ENCODE measurements around the gene DUSP23.

Gene DUSP23

DNA sequence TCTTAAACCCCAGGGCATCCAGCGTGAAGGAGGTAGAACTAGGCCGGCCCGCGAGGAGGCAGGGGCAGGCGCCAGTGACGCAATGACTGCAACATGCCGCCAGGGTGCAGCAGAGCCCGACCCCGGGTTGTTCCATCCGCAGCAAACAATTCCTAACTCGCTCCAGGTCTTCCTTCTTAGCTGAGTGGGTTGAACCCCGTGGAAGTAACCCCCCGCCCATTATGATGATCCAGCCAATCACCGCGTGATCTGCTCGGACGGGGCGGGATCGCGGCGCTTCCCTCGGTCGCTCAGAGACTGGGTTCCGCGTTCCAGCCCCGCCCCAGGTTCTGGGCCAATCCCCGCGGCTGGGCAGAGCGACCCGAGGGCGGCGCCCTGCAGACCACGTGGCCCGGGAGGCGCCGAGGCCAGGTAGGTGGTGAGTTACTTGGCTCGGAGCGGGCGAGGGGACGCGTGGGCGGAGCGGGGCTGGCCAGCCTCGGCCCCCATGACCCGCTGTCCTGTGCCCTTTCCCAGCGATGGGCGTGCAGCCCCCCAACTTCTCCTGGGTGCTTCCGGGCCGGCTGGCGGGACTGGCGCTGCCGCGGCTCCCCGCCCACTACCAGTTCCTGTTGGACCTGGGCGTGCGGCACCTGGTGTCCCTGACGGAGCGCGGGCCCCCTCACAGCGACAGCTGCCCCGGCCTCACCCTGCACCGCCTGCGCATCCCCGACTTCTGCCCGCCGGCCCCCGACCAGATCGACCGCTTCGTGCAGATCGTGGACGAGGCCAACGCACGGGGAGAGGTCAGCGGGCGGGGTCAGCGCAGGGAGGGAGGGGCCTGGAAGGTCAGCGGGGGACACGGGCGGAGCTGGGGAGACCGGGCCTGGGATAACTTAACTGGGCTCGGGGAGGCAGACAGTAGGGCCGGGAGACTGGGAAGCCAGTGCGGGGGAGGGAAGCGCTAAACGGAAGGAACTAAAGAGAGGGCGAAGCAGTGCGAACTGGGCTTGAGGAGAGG is at the start of gene DUSP23:
DUSP23 (plus strand) TSS at position 380 of the 1,000 bp plus-strand sequence; CDS start at position 519, 139 bp downstream.
- peak; percentile 94 for DNase-seq

GRCh38 chr1:159737238-159737916 is 43.4 kb upstream of the DUSP23 start:
- DNase-seq: no peak

- no peak for DNase-seq
Observed at GRCh38 chr1:159743651-159744410, 36.9 kb upstream of the DUSP23 start.

- no peak for DNase-seq
Observed at GRCh38 chr1:159746666-159747065, 34.1 kb upstream of the DUSP23 start.

- DNase-seq: no peak
Observed at GRCh38 chr1:159748370-159748769, 32.4 kb upstream of the DUSP23 start.

DNA sequence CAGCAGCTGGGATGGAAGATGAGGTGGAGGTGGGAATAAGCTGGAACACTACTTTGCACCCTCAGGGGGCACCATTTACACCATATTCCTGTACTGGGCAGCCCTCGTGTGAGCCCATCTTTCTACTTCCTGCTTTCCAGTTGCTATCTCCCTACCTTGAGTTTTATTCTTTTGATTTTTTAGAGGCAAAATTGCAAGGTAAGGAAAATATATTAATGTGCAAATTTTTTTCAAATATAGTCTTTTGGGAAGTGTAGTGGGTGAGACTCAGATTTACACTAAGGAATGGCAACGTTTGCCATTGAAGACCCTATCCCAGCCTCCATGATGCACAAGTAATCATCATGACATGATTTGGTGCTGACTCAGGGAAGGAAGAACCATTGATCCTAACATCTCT is 31.1 kb upstream of the DUSP23 start:
- no peak for DNase-seq

GRCh38 chr1:159750621-159751020 is 30.1 kb upstream of the DUSP23 start:
- DNase-seq: no peak

DNA sequence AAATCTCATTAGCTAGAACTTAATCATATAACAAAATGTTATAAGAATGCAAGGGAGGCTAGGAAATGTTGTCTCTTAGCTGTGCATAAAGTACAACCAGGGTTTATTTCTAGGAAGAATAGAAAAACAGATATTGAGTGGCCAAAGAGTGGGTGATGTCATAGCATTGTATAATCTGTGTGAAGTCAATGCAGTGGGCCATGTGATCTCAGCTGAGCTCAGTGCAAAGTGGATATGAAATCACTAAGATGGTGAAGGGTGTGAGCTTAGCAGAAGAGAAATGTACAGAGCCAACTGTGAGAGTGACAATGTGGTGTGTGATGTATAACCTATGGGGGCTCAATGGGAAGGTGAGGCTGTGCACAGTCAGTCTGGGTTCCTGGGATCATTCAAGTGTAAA is 29.7 kb upstream of the DUSP23 start:
- DNase-seq: no peak

GRCh38 chr1:159752135-159752580 is 28.6 kb upstream of the DUSP23 start:
- DNase-seq: no peak

GRCh38 chr1:159753386-159753785 is 27.4 kb upstream of the DUSP23 start:
- no peak for DNase-seq

GRCh38 chr1:159755451-159756007 is 25.2 kb upstream of the DUSP23 start:
- no peak for DNase-seq

DNA sequence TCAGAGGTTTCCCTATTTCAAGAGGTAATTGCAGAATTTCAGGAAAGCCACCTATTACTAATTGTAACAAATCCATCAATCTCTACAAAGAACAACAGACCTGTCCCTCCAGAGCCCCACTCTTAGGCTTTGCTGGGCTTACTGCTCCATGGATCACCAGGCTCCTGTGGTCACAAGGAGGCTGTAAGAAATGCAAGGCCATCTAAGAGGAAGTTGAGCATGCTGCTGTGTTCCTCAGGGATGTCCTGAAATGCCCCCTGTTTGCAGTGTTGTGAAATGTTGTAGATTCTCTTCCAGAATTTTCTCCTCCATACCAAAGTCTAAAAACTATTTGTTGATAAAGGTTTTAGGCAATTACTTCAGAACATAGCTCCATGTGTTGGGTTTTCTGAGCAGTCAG is 24.4 kb upstream of the DUSP23 start:
- DNase-seq: no peak

DNA sequence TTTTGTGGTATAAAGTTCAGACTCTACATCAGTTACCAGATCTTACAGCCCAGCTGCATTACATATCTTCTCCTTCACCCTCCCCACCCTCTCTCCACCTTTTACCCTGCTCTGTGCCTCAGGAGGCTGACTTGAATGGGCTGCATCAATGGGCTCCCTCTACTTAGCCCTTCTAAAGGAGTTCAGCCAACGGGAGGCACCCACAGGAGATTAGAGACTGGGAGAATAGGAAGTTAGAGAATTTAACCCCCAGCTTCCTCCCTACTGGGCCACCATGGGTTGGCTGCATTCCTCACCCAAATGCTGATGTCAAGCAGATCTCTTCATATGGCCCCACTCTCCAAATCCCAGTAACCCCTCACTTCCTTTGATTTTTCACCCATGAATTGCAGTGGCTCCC is 17.1 kb upstream of the DUSP23 start:
- DNase-seq: no peak

DNA sequence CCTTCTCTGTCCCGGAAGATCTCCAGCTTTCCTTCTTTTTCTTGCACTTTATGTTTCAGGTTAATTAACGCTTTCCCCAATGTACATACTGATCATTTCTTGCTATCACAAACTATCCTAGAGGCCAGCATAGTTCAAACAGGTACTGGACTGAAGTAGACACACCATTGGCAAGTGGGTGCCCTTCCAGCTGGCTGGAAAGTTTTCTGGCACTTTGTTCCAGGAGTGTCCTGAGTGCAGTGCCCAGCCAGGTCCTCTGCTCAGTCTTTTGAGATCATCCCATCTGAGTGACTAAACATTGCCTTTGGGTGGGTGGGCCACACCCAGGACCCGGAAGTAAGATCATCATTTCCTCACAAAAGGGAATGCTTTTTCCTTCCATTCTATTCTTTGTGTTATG is 15.0 kb upstream of the DUSP23 start:
- no peak for DNase-seq

DNA sequence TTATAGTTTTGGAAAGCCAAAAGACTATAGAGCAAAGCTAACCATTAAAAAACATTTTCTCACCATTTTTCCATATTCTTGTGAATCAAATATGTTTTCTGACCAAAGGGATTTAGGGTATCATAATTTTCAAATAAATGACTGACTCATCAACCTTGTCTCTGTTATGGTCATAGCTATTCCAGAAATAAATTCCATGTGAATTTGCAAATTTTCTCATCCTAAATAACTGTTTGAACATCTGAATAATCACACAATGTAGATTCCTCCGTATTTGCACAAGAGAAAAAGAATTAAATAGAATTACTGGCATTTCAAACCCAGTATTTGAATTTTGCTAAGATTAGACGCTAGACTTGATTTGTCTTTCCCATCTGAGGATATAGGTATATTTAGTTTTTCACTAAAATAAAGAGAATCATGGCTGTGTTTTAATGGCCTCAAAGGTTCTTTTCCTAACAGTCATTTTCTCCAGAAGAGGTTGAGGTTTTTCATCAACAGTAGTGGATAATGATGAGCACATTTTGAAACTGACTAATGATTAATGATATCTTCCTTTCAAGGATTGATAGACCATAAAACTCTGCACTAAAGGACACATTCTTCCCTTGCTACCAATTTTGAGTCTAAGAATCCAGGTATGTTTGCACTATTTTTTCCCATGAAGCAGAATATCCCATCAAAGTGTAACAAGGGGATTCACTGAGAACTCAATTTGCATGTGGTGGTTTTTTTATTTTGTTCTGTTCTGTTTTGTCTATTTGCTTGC is 9.5 kb upstream of the DUSP23 start:
- no peak for DNase-seq

GRCh38 chr1:159774465-159774864 is 6.3 kb upstream of the DUSP23 start:
- DNase-seq: no peak

- DNase-seq: no peak
Observed at GRCh38 chr1:159775716-159776115, 5.0 kb upstream of the DUSP23 start.

GRCh38 chr1:159778266-159778665 is 2.5 kb upstream of the DUSP23 start:
- no peak for DNase-seq

- no peak for DNase-seq
Observed at GRCh38 chr1:159779403-159779851, 1.3 kb upstream of the DUSP23 start.

DNA sequence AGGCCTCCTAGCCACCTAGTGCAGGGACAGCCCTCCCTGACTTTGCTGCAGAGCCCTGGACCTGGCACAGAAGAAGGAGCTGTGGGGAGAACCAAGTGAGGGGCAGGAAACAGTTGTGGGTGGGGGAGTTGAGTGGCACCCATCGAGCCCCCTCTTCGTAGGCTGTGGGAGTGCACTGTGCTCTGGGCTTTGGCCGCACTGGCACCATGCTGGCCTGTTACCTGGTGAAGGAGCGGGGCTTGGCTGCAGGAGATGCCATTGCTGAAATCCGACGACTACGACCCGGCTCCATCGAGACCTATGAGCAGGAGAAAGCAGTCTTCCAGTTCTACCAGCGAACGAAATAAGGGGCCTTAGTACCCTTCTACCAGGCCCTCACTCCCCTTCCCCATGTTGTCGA is 1.2 kb downstream of the DUSP23 start:
- no peak for DNase-seq

GRCh38 chr1:159783724-159784123 is 3.0 kb downstream of the DUSP23 start:
- no peak for DNase-seq

DNA sequence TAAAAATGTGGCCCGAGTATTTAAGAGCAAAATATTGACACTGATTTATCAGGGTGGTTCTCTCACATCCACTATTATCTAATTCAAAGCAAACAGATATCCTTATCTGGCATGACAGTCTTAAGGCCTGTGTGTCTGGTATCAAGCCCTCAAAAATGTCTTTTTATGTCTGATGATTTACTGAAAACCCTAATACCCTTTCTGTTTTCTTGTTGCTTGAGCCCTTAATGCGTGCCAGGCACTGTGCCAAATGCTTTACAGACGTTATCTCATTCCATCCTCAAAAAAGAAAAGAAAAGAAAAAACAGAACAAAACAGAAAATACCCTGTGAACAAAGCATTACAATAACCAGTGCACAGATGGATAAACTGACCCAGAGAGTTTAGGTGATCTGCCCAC is 5.7 kb downstream of the DUSP23 start:
- no peak for DNase-seq
